Mesothelial cell of epicardium (in vitro differentiated cells): Measurements from ENCODE around the gene PFDN4. TPM values are rescaled to one million over a fixed set of nuclear protein-coding genes. Genes with fewer than 3 reads are reported as not detected.

Experiments used
- DNase-seq, 2 experiments: peaks; one replicate each; pipeline ENCODE4 v3.0.0; 2021; ENCODE audit warnings: low spot score in 2 of 2; ENCODE audit not compliant: unreplicated experiment in 2 of 2
- H3K27ac Mint-ChIP-seq: 2 replicates; pipeline ENCODE4 v1.8.0; 2021; ENCODE audit warnings: mixed read lengths
- H3K27me3 Mint-ChIP-seq: 2 replicates; pipeline ENCODE4 v1.8.0; 2021; ENCODE audit warnings: low read depth, mixed read lengths
- H3K36me3 Mint-ChIP-seq: 2 replicates; pipeline ENCODE4 v1.8.0; 2021; ENCODE audit warnings: mixed read lengths
- H3K4me1 Mint-ChIP-seq: 2 replicates; pipeline ENCODE4 v1.8.0; 2021; ENCODE audit warnings: mixed read lengths
- H3K4me3 Mint-ChIP-seq: 2 replicates; pipeline ENCODE4 v1.8.0; 2021; ENCODE audit warnings: mild to moderate bottlenecking, moderate library complexity, mixed read lengths
- H3K9me3 Mint-ChIP-seq: 2 replicates; pipeline ENCODE4 v1.8.0; 2021; ENCODE audit warnings: mixed read lengths
- total RNA-seq: library from RNA; stranded (reverse); gene quantifications from 3 replicates; pipeline ENCODE4 v1.2.1, GENCODE V29; 2021
- TF ChIP-seq, protein P1 (sequence below): fragments of 200-600 bp; sonication (generic); IDR thresholded peaks from one replicate; pipeline ENCODE4 v1.5.0; 2021; ENCODE audit warnings: antibody characterized with exemption; ENCODE audit not compliant: unreplicated experiment

The PFDN4 gene
- total RNA-seq, 1 donor from 2014 or later = 26.0 TPM

DNA sequence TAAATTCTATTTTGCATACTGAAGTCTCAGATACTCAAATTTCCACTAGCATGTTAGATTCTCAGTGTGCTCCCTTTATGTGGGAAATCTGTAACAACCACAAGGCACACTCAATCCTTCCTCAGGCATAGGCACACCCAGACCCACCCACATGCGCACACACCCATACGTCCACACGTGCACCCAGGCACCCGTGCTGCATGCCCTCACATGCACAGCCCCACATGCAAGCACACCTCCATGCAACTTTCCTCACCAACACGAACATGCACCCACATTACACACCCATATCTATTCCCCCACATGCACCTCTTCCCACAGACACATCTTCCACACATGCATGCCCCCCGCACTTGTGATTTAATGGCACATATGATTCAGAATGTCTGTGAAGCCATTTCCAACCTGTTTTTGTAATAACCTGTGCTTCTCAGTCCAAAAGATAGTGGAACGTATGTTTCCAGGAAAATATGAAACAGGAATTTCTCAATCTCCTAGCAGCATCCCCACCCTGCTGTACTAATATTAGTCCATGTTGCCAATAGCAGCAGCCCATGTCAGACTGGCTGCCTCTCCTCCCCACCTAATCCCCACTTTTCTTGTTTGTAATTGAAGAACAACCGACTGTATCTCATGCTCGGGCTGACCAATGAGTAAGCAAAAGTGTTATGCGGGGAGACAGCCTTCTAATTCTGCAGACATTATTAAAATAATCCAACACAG, 22.8 kb upstream of the PFDN4 start:
- no peaks in the 10 kb centered on the region for H3K27me3 Mint-ChIP-seq
- no peak overlapping the region for H3K27ac Mint-ChIP-seq
- peaks cover 17% of the 10 kb centered on the region for H3K4me1 Mint-ChIP-seq

DNA sequence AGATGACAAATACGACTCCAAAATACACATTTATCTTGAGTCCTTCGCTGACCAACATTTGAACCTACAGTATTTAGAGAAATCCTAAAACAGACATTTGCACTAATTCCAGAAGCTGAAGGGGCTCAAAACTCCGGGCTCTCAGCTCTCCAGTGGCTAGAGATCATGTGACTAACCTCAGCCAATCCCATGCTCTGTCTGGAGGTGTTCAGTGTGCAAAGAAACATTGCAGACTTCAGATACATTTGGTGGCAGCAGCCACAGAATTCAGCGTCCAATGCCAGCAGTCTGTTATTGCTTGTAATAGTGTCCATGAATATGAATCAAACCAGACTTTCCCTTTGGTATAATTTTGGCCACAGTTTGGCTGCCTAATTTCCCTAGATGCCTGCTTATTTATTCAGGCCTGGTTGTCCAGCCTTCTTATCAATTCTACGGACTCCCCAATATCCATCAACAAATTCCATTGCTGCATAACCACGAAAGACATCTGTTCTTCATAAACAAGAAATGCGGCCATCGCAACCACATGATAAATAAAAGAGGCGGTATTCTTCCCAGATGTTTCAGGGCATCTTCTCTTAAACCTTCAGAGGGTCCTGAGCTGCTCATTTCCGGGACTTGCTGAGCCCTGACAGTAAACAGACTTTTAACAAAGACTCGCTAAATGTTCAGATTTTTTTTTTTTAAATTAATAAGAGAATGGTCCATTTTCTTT, 19.6 kb upstream of the PFDN4 start:
- peak overlapping the region; percentile 47 for H3K27ac Mint-ChIP-seq
- peaks cover 16% of the 10 kb centered on the region for H3K4me1 Mint-ChIP-seq
- H3K4me3 Mint-ChIP-seq = no peak overlapping the region
- H3K27me3 Mint-ChIP-seq = no peaks in the 10 kb centered on the region
- no peaks in the 10 kb centered on the region for H3K36me3 Mint-ChIP-seq
- no peaks in the 10 kb centered on the region for H3K9me3 Mint-ChIP-seq
- TF ChIP-seq, protein P1, sequence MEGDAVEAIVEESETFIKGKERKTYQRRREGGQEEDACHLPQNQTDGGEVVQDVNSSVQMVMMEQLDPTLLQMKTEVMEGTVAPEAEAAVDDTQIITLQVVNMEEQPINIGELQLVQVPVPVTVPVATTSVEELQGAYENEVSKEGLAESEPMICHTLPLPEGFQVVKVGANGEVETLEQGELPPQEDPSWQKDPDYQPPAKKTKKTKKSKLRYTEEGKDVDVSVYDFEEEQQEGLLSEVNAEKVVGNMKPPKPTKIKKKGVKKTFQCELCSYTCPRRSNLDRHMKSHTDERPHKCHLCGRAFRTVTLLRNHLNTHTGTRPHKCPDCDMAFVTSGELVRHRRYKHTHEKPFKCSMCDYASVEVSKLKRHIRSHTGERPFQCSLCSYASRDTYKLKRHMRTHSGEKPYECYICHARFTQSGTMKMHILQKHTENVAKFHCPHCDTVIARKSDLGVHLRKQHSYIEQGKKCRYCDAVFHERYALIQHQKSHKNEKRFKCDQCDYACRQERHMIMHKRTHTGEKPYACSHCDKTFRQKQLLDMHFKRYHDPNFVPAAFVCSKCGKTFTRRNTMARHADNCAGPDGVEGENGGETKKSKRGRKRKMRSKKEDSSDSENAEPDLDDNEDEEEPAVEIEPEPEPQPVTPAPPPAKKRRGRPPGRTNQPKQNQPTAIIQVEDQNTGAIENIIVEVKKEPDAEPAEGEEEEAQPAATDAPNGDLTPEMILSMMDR = no peak
- no peak for DNase-seq

More for the DNA sequence above, 22.8 kb upstream of the PFDN4 start:
- H3K9me3 Mint-ChIP-seq = no peaks in the 10 kb centered on the region
- no peak for DNase-seq
- TF ChIP-seq, protein P1 = no peak
- no peak overlapping the region for H3K4me3 Mint-ChIP-seq
- no peaks in the 10 kb centered on the region for H3K36me3 Mint-ChIP-seq

DNA sequence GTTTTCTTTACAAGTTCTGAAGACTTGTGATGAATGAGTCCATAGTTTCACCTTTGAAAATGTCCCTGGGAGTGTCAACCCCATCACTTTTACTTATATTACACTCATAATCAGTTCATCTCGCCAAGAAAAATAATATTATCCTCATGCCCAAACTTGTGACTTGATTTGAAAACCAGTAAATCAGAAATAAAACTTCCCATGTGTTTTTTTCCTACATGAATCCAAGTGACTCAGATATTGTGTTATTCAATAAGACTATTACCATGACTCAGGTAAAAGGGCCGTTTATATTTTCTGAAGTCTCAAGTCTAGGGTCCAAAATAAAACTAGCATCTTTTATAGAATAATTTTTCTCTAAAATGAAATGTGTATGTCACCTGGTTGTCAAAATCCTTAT, 18.3 kb upstream of the PFDN4 start:
- H3K36me3 Mint-ChIP-seq = no peaks in the 10 kb centered on the region
- peak overlapping the region; percentile 18 for H3K27ac Mint-ChIP-seq
- TF ChIP-seq, protein P1 = no peak
- H3K27me3 Mint-ChIP-seq = no peaks in the 10 kb centered on the region
- no peaks in the 10 kb centered on the region for H3K9me3 Mint-ChIP-seq
- DNase-seq = no peak
- peaks cover 16% of the 10 kb centered on the region for H3K4me1 Mint-ChIP-seq
- no peak overlapping the region for H3K4me3 Mint-ChIP-seq

DNA sequence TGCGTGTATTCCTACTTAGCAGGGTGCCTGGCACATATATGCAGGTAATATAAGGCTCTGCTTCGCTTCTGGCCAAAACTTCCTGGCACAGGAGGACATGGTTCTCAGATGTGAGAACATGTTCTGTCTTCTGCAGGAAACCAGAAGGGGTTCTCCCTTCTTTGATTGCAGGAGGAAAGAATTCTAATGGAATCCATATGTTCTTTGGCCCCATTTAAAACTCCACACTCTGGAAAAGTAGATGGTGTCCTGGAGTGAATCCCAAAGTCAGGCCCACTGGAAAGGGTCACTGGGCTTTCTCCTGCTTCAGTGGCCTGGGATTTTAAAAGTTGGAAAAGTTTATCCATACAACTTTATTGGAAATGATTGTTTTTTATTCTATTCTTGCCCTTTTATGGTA, 17.7 kb upstream of the PFDN4 start:
- Mint-ChIP-seq H3K4me1 (peaks cover 21% of the 10 kb centered on the region), H3K36me3 (no peaks in the 10 kb centered on the region), H3K27ac (no peak overlapping the region), H3K27me3 (no peaks in the 10 kb centered on the region), H3K4me3 (no peak overlapping the region), H3K9me3 (no peaks in the 10 kb centered on the region)
- TF ChIP-seq, protein P1 = no peak
- no peak for DNase-seq

DNA sequence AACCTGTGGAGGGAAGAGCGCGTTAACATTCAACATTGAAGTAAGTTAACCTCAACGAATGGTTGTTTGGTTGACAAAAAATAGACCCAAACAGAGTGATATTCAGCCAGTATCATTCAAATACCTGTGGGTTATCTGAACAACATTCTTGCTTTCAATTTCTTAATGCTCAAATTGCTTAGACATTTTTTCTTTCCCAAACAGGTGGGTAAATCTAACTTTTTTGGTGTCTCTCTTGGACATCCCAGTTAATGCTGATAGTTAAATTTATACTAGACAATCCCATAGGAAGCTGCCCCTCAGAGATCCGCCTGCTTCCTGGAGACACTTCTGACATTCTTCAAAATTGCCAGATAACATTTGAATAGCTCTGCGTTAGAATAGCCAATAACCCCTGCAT, 14.1 kb upstream of the PFDN4 start:
- H3K27me3 Mint-ChIP-seq = no peaks in the 10 kb centered on the region
- no peak for DNase-seq
- H3K4me1 Mint-ChIP-seq = peaks cover 24% of the 10 kb centered on the region
- H3K36me3 Mint-ChIP-seq = no peaks in the 10 kb centered on the region
- H3K27ac Mint-ChIP-seq = no peak overlapping the region
- no peak overlapping the region for H3K4me3 Mint-ChIP-seq
- H3K9me3 Mint-ChIP-seq = no peaks in the 10 kb centered on the region
- TF ChIP-seq, protein P1 = no peak
